HG03045 (cell line): ENCODE data around the gene PPP1R12B.
A peak's percentile ranks its signal among the peaks of the same experiment; 100 is the strongest.
"Not testable (repeated sequence)": the region's sequence is repeated elsewhere in the genome, so short reads cannot be mapped to it uniquely, and the experiment has no call there.

ENCODE experiments used
- ATAC-seq: cut with Tn5 transposase; IDR thresholded peaks from one replicate; pipeline ENCODE4 v1.9.1; 2021; ENCODE audit warnings: mild to moderate bottlenecking, moderate library complexity; ENCODE audit not compliant: unreplicated experiment

PPP1R12B gene

GRCh38 chr1:202480640-202481039, 132.1 kb downstream of the PPP1R12B start:
- not testable (repeated sequence) for ATAC-seq

- ATAC-seq, result not testable (repeated sequence)
Observed at GRCh38 chr1:202483362-202483761, 134.9 kb downstream of the PPP1R12B start.

- ATAC-seq, result not testable (repeated sequence)
Observed at GRCh38 chr1:202484032-202484431, 135.5 kb downstream of the PPP1R12B start.

GRCh38 chr1:202484820-202485219, 136.3 kb downstream of the PPP1R12B start:
- not testable (repeated sequence) for ATAC-seq

GRCh38 chr1:202488178-202488649, 139.7 kb downstream of the PPP1R12B start:
- ATAC-seq, result peak; percentile 68

GRCh38 chr1:202489101-202489500, 140.6 kb downstream of the PPP1R12B start:
- ATAC-seq, result not testable (repeated sequence)

- ATAC-seq, result not testable (repeated sequence)
Observed at GRCh38 chr1:202493112-202493511, 144.6 kb downstream of the PPP1R12B start.

GRCh38 chr1:202498542-202498941, 150.0 kb downstream of the PPP1R12B start:
- no peak for ATAC-seq

- not testable (repeated sequence) for ATAC-seq
Observed at GRCh38 chr1:202499997-202500396, 151.5 kb downstream of the PPP1R12B start.

- ATAC-seq, result no peak
Observed at GRCh38 chr1:202501281-202501680, 152.8 kb downstream of the PPP1R12B start.

GRCh38 chr1:202505356-202505755, 156.9 kb downstream of the PPP1R12B start:
- ATAC-seq, result no peak

GRCh38 chr1:202505880-202506575, 157.5 kb downstream of the PPP1R12B start:
- ATAC-seq, result not testable (repeated sequence)

- ATAC-seq, result not testable (repeated sequence)
Observed at GRCh38 chr1:202508863-202509262, 160.4 kb downstream of the PPP1R12B start.

GRCh38 chr1:202513875-202514274, 165.4 kb downstream of the PPP1R12B start:
- peak; percentile 53 for ATAC-seq

GRCh38 chr1:202516434-202516877, 168.0 kb downstream of the PPP1R12B start:
- ATAC-seq, result no peak

- not testable (repeated sequence) for ATAC-seq
Observed at GRCh38 chr1:202517146-202517545, 168.6 kb downstream of the PPP1R12B start.

- not testable (repeated sequence) for ATAC-seq
Observed at GRCh38 chr1:202518180-202518579, 169.7 kb downstream of the PPP1R12B start.

- not testable (repeated sequence) for ATAC-seq
Observed at GRCh38 chr1:202518905-202519304, 170.4 kb downstream of the PPP1R12B start.

- ATAC-seq, result not testable (repeated sequence)
Observed at GRCh38 chr1:202520129-202520856, 171.8 kb downstream of the PPP1R12B start.

- not testable (repeated sequence) for ATAC-seq
Observed at GRCh38 chr1:202520857-202521216, 172.3 kb downstream of the PPP1R12B start.

GRCh38 chr1:202521484-202521883, 173.0 kb downstream of the PPP1R12B start:
- not testable (repeated sequence) for ATAC-seq

- ATAC-seq, result no peak
Observed at GRCh38 chr1:202521886-202522285, 173.4 kb downstream of the PPP1R12B start.
